HepG2 (cell line): ENCODE results near the gene POLE. TPM values are rescaled to one million over a fixed set of nuclear protein-coding genes. Genes with fewer than 3 reads are reported as not detected.

Source experiments
- ARID4A ChIP-seq: sonication (generic); formaldehyde crosslinking; IDR thresholded peaks from 2 replicates; pipeline ENCODE4 v1.5.0; 2020; ENCODE audit warnings: mild to moderate bottlenecking, missing genetic modification reagents, borderline replicate concordance
- ERF ChIP-seq: IDR thresholded peaks from 2 replicates; pipeline ENCODE4 v1.6.1; 2018; ENCODE audit warnings: missing biosample characterization, missing genetic modification reagents
- IKZF5 ChIP-seq: IDR thresholded peaks from 2 replicates; pipeline ENCODE4 v1.6.1; 2018; ENCODE audit warnings: missing genetic modification reagents, mild to moderate bottlenecking, missing compliant biosample characterization
- MAZ ChIP-seq, 2 experiments: sonication (generic) in 1 of 2; formaldehyde crosslinking in 1 of 2; IDR thresholded peaks; 2 replicates each; pipeline versions ENCODE4 v1.5.0 to v1.6.1; 2012 to 2020; ENCODE audit warnings: low read depth in 2 of 2, mild to moderate bottlenecking in 2 of 2, borderline replicate concordance in 1 of 2, improper control_type of control experiment in 1 of 2, low read length in 1 of 2, missing genetic modification reagents in 1 of 2, moderate library complexity in 1 of 2
- THAP9 ChIP-seq: sonication (generic); formaldehyde crosslinking; IDR thresholded peaks from 2 replicates; pipeline ENCODE4; 2020; ENCODE audit warnings: missing genetic modification reagents, mild to moderate bottlenecking, borderline replicate concordance
- TRAFD1 ChIP-seq: sonication (generic); formaldehyde crosslinking; IDR thresholded peaks from 2 replicates; pipeline ENCODE4 v1.5.1; 2020; ENCODE audit warnings: missing genetic modification reagents, mild to moderate bottlenecking, borderline replicate concordance
- ZNF567 ChIP-seq: sonication (generic); formaldehyde crosslinking; IDR thresholded peaks from 2 replicates; pipeline ENCODE4 v1.8.1; 2023; ENCODE audit warnings: mild to moderate bottlenecking, missing genetic modification reagents, borderline replicate concordance
- ZNF772 ChIP-seq: sonication (generic); formaldehyde crosslinking; IDR thresholded peaks from 2 replicates; pipeline ENCODE4 v1.5.0; 2020; ENCODE audit warnings: mild to moderate bottlenecking, missing genetic modification reagents
- polyA plus RNA-seq, 8 experiments: library from polyadenylated mRNA; depleted of rRNA in 3 of 8; stranded (reverse) in 7 of 8; unstranded in 1 of 8; fragments of >200 nt; fragmentation: Illumina TruSeq in 4 of 8; extraction: Trizol in 4 of 8; gene quantifications; 2 replicates each; pipeline versions ENCODE4 v1.2.1 to v1.2.3, GENCODE V29; 2011 to 2016; ENCODE audit warnings: low read depth in 4 of 8, missing spikeins in 1 of 8, mixed read lengths in 1 of 8; ENCODE audit not compliant: insufficient read depth in 1 of 8
- total RNA-seq, 5 experiments: library from RNA; depleted of rRNA; stranded (reverse); fragments of >200 nt; fragmentation: Illumina TruSeq; extraction: Trizol; gene quantifications; 2 replicates each; pipeline ENCODE4 v1.2.3, GENCODE V29; 2016; ENCODE audit warnings: low read depth in 1 of 5
- TF ChIP-seq, protein P1 (sequence below): sonication (generic); formaldehyde crosslinking; conservative IDR thresholded peaks from 2 replicates; pipeline ENCODE4 v1.8.0; 2022; ENCODE audit warnings: mild to moderate bottlenecking, moderate library complexity, missing genetic modification reagents
- TF ChIP-seq, protein P2 (sequence below): sonication (generic); formaldehyde crosslinking; IDR thresholded peaks from 2 replicates; pipeline ENCODE4 v1.5.0; 2020; ENCODE audit warnings: mild to moderate bottlenecking, missing genetic modification reagents, borderline replicate concordance

Gene POLE
- total and polyA plus RNA-seq, 2 of the 13 experiments (the other 11 are each of a cell fraction or from before 2014, with no cell fraction given): 25.3 to 52.2 TPM

DNA sequence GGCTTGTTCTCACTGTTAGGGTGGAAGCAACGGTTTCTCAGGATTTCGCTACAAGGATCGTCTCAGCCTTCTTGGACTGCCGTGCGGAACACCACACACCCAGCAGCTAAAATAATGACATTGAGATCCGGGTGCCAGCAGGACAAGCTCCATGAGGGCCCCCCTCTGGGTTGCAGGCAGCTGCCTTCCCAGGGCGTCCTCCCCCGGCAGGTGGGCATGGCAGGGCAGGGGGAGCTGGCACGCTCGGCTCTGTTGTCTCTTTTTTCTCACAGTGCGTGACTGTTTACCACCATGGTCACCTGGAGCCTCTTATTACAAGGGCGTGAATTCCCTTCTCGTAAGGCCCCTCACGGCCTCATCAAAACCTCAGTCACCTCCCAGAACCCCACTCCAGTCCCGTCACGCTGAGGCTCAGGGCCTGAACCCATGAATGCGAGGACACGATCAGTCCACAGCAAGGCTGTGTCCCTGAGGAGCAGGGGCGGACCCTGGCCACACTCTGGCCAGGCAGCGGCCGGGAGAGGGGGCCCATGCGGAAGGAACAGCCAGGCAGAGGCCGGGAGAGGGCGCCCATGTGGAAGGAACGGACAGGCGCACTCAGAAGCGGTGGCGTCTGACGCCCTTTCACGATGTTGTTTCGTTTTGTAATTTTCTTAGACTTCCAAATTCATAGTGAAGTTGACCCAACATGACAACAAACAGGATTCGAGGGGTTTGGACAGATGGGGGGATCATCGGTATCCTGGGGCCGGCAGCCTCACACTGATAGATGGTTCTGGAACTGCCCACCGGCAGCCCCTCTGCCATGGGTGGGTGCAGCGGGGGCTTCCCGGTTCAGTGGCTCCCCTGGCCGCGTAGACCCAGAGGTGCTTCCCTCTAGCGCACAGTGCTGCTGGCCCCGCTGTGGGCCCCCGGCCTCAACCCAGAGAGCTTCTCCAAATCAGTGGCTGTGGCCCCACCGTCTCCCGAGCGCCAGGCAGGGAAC lies 86.8 kb downstream of the POLE start (continued):
- TF ChIP-seq THAP9 (CRISPR knock-in tag) (0 out of 2 replicates have a peak, but pooled peaks have one; percentile 31), ERF (CRISPR knock-in tag) (peak; percentile 77; the same call in 1 of the 2 replicates), ZNF567 (CRISPR knock-in tag) (0 out of 2 replicates have a peak, but pooled peaks have one; percentile 31), MAZ (IDR thresholded peaks at IDR 0.05; ENCODE audit: borderline replicate concordance, low read depth, low read length) (no peak), MAZ (CRISPR knock-in tag; IDR thresholded peaks at IDR 0.05; ENCODE audit: low read depth) (peak; percentile 58; the same call in 1 of the 2 replicates), IKZF5 (CRISPR knock-in tag) (peak; percentile 29; the same call in 1 of the 2 replicates), ZNF772 (peak; percentile 53; the same call in 1 of the 2 replicates), ARID4A (CRISPR knock-in tag) (peak; percentile 58; the same call in 1 of the 2 replicates), TRAFD1 (0 out of 2 replicates have a peak, but pooled peaks have one; percentile 21)
- TF ChIP-seq, protein P1, sequence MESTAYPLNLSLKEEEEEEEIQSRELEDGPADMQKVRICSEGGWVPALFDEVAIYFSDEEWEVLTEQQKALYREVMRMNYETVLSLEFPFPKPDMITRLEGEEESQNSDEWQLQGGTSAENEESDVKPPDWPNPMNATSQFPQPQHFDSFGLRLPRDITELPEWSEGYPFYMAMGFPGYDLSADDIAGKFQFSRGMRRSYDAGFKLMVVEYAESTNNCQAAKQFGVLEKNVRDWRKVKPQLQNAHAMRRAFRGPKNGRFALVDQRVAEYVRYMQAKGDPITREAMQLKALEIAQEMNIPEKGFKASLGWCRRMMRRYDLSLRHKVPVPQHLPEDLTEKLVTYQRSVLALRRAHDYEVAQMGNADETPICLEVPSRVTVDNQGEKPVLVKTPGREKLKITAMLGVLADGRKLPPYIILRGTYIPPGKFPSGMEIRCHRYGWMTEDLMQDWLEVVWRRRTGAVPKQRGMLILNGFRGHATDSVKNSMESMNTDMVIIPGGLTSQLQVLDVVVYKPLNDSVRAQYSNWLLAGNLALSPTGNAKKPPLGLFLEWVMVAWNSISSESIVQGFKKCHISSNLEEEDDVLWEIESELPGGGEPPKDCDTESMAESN: peak; percentile 50; the same call in 1 of the 2 replicates
- TF ChIP-seq, protein P2, sequence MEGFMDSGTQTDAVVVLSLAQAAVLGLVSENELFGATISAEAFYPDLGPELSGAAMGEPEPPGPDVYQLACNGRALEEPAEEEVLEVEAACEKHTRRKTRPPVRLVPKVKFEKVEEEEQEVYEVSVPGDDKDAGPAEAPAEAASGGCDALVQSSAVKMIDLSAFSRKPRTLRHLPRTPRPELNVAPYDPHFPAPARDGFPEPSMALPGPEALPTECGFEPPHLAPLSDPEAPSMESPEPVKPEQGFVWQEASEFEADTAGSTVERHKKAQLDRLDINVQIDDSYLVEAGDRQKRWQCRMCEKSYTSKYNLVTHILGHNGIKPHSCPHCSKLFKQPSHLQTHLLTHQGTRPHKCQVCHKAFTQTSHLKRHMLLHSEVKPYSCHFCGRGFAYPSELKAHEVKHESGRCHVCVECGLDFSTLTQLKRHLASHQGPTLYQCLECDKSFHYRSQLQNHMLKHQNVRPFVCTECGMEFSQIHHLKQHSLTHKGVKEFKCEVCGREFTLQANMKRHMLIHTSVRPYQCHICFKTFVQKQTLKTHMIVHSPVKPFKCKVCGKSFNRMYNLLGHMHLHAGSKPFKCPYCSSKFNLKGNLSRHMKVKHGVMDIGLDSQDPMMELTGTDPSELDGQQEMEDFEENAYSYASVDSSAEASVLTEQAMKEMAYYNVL (CRISPR knock-in tag): no peak
